H54 (cell line): Measurements from ENCODE around the gene MACO1.
"Not testable (repeated sequence)": the region's sequence is repeated elsewhere in the genome, so short reads cannot be mapped to it uniquely, and the experiment has no call there.

Experiments
- DNase-seq: peaks from one replicate; pipeline ENCODE4 v3.0.0; 2011; ENCODE audit warnings: low spot score, mixed read lengths; ENCODE audit not compliant: insufficient read length
- FAIRE-seq: peaks from 3 replicates; lab custom pipeline; 2011; peaks lifted over from hg19 to GRCh38; lab: Jason Lieb, UNC
- POLR2A ChIP-seq: IDR thresholded peaks from 2 replicates; pipeline ENCODE4 v1.6.1; 2011; ENCODE audit warnings: low read depth, mild to moderate bottlenecking, low read length

MACO1 gene

GRCh38 chr1:25437672-25438071, 7.0 kb downstream of the MACO1 start:
- FAIRE-seq (no peak), DNase-seq (no peak)
- no peak for TF ChIP-seq POLR2A

GRCh38 chr1:25439287-25439686, 8.6 kb downstream of the MACO1 start:
- DNase-seq (no peak), FAIRE-seq (no peak)

GRCh38 chr1:25442178-25442577, 11.5 kb downstream of the MACO1 start:
- peak; percentile 95 for FAIRE-seq
- no peak for TF ChIP-seq POLR2A
- no peak for DNase-seq

More at GRCh38 chr1:25439287-25439686, 8.6 kb downstream of the MACO1 start:
- no peak for TF ChIP-seq POLR2A

- DNase-seq: no peak
- no peak for TF ChIP-seq POLR2A
- FAIRE-seq: no peak
Observed at GRCh38 chr1:25443030-25443699, 12.5 kb downstream of the MACO1 start.

GRCh38 chr1:25444604-25445003, 13.9 kb downstream of the MACO1 start:
- FAIRE-seq, DNase-seq: not testable (repeated sequence)

- no peak for TF ChIP-seq POLR2A
- FAIRE-seq (no peak), DNase-seq (no peak)
Observed at GRCh38 chr1:25445993-25446538, 15.4 kb downstream of the MACO1 start.

- TF ChIP-seq POLR2A: no peak
- FAIRE-seq (no peak), DNase-seq (no peak)
Observed at GRCh38 chr1:25447547-25447946, 16.9 kb downstream of the MACO1 start.

- DNase-seq (no peak), FAIRE-seq (no peak)
- TF ChIP-seq POLR2A: no peak
Observed at GRCh38 chr1:25450891-25451290, 20.2 kb downstream of the MACO1 start.

GRCh38 chr1:25451908-25452307, 21.2 kb downstream of the MACO1 start:
- DNase-seq (no peak), FAIRE-seq (no peak)

GRCh38 chr1:25456502-25456901, 25.8 kb downstream of the MACO1 start:
- FAIRE-seq: no peak

More at GRCh38 chr1:25451908-25452307, 21.2 kb downstream of the MACO1 start:
- TF ChIP-seq POLR2A: no peak

GRCh38 chr1:25458541-25459298, 28.0 kb downstream of the MACO1 start:
- DNase-seq: no peak
- TF ChIP-seq POLR2A: no peak
- FAIRE-seq: no peak

More at GRCh38 chr1:25456502-25456901, 25.8 kb downstream of the MACO1 start:
- TF ChIP-seq POLR2A: no peak
- DNase-seq: no peak

GRCh38 chr1:25460020-25460419, 29.3 kb downstream of the MACO1 start:
- no peak for DNase-seq
- no peak for FAIRE-seq
- TF ChIP-seq POLR2A: no peak

- not testable (repeated sequence) for FAIRE-seq, DNase-seq
Observed at GRCh38 chr1:25460816-25461215, 30.1 kb downstream of the MACO1 start.

GRCh38 chr1:25461849-25462248, 31.2 kb downstream of the MACO1 start:
- FAIRE-seq (no peak), DNase-seq (no peak)
- TF ChIP-seq POLR2A: no peak
